ENCODE results near the gene ACP6. TPM values are rescaled to one million over a fixed set of nuclear protein-coding genes. Genes with fewer than 3 reads are reported as not detected.
A peak's percentile ranks its signal among the peaks of the same experiment; 100 is the strongest.
"Not testable (repeated sequence)": the region's sequence is repeated elsewhere in the genome, so short reads cannot be mapped to it uniquely, and the experiment has no call there.

ACP6 gene
- total RNA-seq, 1 experiment from 2014 or later = 116 TPM

DNA sequence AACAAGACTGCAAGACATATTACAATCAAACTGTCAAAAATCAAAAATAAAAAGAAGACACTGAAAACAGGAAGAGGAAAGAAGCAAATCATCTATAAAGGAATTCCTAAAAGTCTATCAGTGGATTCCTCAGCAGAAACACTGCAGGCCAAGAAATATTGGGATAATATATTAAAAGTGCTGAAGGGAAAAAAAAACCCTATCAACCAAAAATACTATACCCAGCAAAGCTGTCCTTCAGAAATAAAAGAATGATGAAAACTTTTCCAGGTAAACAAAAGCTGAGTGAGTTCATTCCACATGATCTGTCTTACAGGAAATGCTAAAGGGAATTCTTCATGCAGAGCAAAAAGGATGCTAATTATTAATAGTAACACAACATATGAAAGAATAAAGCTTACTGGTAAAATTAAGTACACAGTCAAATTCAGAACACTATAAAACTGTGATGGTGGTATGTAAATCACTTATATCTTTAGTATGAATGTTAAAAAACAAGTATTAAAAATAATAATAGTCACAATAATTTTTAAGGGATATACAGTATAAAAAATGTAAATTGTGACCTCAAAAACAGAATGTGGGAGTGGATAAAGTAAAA, 12.9 kb upstream of the ACP6 start:
- CTCF ChIA-PET = no interaction called here
- H3K36me3 Mint-ChIP-seq (ENCODE audit: insufficient read depth, unreplicated experiment) = no peaks in the 10 kb centered on the region
- no peak for TF ChIP-seq CTCF (IDR thresholded peaks at IDR 0.05; ENCODE audit: unreplicated experiment)
- no TSS peak for BruUV-seq (replicated peaks)
- H3K4me1 Mint-ChIP-seq (ENCODE audit: low read depth, unreplicated experiment) = no peaks in the 10 kb centered on the region
- H3K9me3 Mint-ChIP-seq (ENCODE audit: low read depth, unreplicated experiment) = peaks cover 17% of the 10 kb centered on the region
- H3K4me3 Mint-ChIP-seq (ENCODE audit: low read depth, unreplicated experiment) = no peak overlapping the region
- DNase-seq = no peak
- no peak overlapping the region for H3K27ac Mint-ChIP-seq (ENCODE audit: unreplicated experiment)
- no peaks in the 10 kb centered on the region for H3K27me3 Mint-ChIP-seq (ENCODE audit: unreplicated experiment)
- intact Hi-C loops (cut with micrococcal nuclease; ENCODE audit: unreplicated experiment) = no loop called here

DNA sequence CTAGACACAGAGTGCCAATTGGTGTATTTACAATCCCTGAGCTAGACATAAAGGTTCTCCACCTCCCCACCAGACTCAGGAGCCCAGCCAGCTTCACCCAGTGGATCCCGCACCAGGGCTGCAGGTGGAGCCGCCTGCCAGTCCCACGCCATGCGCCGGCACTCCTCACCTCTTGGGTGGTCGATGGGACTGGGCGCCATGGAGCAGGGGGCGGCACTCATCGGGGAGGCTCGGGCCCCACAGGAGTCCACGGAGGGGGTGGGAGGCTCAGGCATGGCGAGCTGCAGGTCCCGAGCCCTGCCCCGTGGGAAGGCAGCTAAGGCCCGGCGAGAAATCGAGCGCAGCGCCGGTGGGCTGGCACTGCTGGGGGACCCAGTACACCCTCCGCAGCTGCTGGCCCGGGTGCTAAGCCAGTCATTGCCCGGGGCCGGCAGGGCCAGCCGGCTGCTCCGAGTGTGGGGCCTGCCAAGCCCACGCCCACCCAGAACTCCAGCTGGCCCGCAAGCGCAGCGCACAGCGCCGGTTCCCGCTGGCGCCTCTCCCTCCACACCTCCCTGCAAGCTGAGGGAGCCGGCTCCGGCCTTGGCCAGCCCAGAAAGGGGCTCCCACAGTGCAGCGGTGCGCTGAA, 10.4 kb upstream of the ACP6 start:
- peaks cover 12% of the 10 kb centered on the region for H3K9me3 Mint-ChIP-seq (ENCODE audit: low read depth, unreplicated experiment)
- BruUV-seq (replicated peaks); H3K4me3 Mint-ChIP-seq (ENCODE audit: low read depth, unreplicated experiment); H3K27ac Mint-ChIP-seq (ENCODE audit: unreplicated experiment); intact Hi-C loops (cut with micrococcal nuclease; ENCODE audit: unreplicated experiment); H3K27me3 Mint-ChIP-seq (ENCODE audit: unreplicated experiment); DNase-seq: not testable (repeated sequence)
- H3K36me3 Mint-ChIP-seq (ENCODE audit: insufficient read depth, unreplicated experiment) = peaks cover 14% of the 10 kb centered on the region
- peaks cover 15% of the 10 kb centered on the region for H3K4me1 Mint-ChIP-seq (ENCODE audit: low read depth, unreplicated experiment)
- CTCF ChIA-PET = interaction anchor here (0.6 kb wide), 1 partner anchor 208 kb away, joined by 3 read pairs; no protein-coding TSS in a partner anchor

- BruUV-seq (replicated peaks) = not testable (repeated sequence)
- H3K36me3 Mint-ChIP-seq (ENCODE audit: insufficient read depth, unreplicated experiment) = peaks cover 14% of the 10 kb centered on the region
These were observed 7.4 kb upstream of the ACP6 start for GRCh38 chr1:147677681-147678080.

GRCh38 chr1:147676311-147677085, 6.2 kb upstream of the ACP6 start:
- Mint-ChIP-seq H3K36me3 (ENCODE audit: insufficient read depth, unreplicated experiment) (peaks cover 14% of the 10 kb centered on the region), H3K27me3 (ENCODE audit: unreplicated experiment) (no peaks in the 10 kb centered on the region), H3K27ac (ENCODE audit: unreplicated experiment) (peak overlapping the region; percentile 95), H3K4me1 (ENCODE audit: low read depth, unreplicated experiment) (peaks cover 54% of the 10 kb centered on the region), H3K9me3 (ENCODE audit: low read depth, unreplicated experiment) (peaks cover 5% of the 10 kb centered on the region), H3K4me3 (ENCODE audit: low read depth, unreplicated experiment) (peak overlapping the region; percentile 39)
- intact Hi-C loops (cut with micrococcal nuclease; ENCODE audit: unreplicated experiment) = loop anchor here (2.0 to 5.0 kb wide), 2 partner anchors 34 to 40 kb away; no protein-coding TSS in a partner anchor
- no TSS peak for BruUV-seq (replicated peaks)
- DNase-seq = peak; percentile 67
- CTCF ChIA-PET = interaction anchor here (0.5 to 1.5 kb wide), 7 partner anchors 9 to 216 kb away, joined by 3 to 13 read pairs (median 3); partner anchors contain the start of gene BCL9
- no peak for TF ChIP-seq CTCF (IDR thresholded peaks at IDR 0.05; ENCODE audit: unreplicated experiment)

More at GRCh38 chr1:147677681-147678080, 7.4 kb upstream of the ACP6 start:
- peaks cover 45% of the 10 kb centered on the region for H3K4me1 Mint-ChIP-seq (ENCODE audit: low read depth, unreplicated experiment)
- H3K27me3 Mint-ChIP-seq (ENCODE audit: unreplicated experiment); DNase-seq; H3K9me3 Mint-ChIP-seq (ENCODE audit: low read depth, unreplicated experiment); CTCF ChIA-PET; H3K27ac Mint-ChIP-seq (ENCODE audit: unreplicated experiment); H3K4me3 Mint-ChIP-seq (ENCODE audit: low read depth, unreplicated experiment): not testable (repeated sequence)
- intact Hi-C loops (cut with micrococcal nuclease; ENCODE audit: unreplicated experiment) = loop anchor here (2.0 to 5.0 kb wide), 2 partner anchors 35 to 39 kb away; no protein-coding TSS in a partner anchor

GRCh38 chr1:147673816-147674215, 3.5 kb upstream of the ACP6 start:
- Mint-ChIP-seq H3K36me3 (ENCODE audit: insufficient read depth, unreplicated experiment) (peaks cover 37% of the 10 kb centered on the region), H3K4me3 (ENCODE audit: low read depth, unreplicated experiment) (no peak overlapping the region), H3K27me3 (ENCODE audit: unreplicated experiment) (no peaks in the 10 kb centered on the region), H3K27ac (ENCODE audit: unreplicated experiment) (peak overlapping the region; percentile 95), H3K9me3 (ENCODE audit: low read depth, unreplicated experiment) (peaks cover 5% of the 10 kb centered on the region), H3K4me1 (ENCODE audit: low read depth, unreplicated experiment) (peaks cover 54% of the 10 kb centered on the region)
- no peak for DNase-seq
- no peak for TF ChIP-seq CTCF (IDR thresholded peaks at IDR 0.05; ENCODE audit: unreplicated experiment)
- intact Hi-C loops (cut with micrococcal nuclease; ENCODE audit: unreplicated experiment) = no loop called here
- no TSS peak for BruUV-seq (replicated peaks)
- CTCF ChIA-PET = interaction anchor here (0.7 to 1.5 kb wide), 2 partner anchors 8 to 284 kb away, joined by 5 read pairs; no protein-coding TSS in a partner anchor
